GM10266 (cell line): ENCODE measurements around the gene MARCHF10.

Experiments
- DNase-seq: peaks from one replicate; pipeline ENCODE4 v3.0.0; 2012; ENCODE audit errors: extremely low spot score
- TF ChIP-seq, protein P1 (sequence below): IDR thresholded peaks from 2 replicates; pipeline ENCODE4 v1.5.1; 2012; ENCODE audit warnings: mild to moderate bottlenecking, low read depth; ENCODE audit not compliant: control insufficient read depth, insufficient read depth; ENCODE audit errors: missing control alignments

Gene MARCHF10

DNA sequence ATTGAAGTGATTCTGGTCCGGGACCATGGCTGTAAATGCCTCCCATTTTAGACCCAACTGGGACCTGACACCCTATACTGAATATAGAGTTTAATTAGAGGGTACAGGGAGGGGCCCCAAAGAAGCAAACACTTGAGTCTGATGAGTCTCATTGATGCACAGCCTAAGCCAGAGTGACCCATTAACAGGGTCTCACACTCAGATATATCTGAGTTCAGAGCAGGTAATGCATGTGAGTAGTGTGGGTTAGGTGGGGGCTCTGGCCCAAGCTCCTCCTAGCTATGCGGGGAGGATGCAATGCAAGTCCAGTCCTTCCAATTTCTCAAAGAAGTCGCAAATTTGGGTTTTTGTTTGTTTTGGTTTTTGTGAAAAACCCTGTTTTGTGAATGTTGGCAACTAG lies 17.1 kb upstream of the MARCHF10 start:
- TF ChIP-seq, protein P1, sequence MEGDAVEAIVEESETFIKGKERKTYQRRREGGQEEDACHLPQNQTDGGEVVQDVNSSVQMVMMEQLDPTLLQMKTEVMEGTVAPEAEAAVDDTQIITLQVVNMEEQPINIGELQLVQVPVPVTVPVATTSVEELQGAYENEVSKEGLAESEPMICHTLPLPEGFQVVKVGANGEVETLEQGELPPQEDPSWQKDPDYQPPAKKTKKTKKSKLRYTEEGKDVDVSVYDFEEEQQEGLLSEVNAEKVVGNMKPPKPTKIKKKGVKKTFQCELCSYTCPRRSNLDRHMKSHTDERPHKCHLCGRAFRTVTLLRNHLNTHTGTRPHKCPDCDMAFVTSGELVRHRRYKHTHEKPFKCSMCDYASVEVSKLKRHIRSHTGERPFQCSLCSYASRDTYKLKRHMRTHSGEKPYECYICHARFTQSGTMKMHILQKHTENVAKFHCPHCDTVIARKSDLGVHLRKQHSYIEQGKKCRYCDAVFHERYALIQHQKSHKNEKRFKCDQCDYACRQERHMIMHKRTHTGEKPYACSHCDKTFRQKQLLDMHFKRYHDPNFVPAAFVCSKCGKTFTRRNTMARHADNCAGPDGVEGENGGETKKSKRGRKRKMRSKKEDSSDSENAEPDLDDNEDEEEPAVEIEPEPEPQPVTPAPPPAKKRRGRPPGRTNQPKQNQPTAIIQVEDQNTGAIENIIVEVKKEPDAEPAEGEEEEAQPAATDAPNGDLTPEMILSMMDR, result no peak
- no peak for DNase-seq

DNA sequence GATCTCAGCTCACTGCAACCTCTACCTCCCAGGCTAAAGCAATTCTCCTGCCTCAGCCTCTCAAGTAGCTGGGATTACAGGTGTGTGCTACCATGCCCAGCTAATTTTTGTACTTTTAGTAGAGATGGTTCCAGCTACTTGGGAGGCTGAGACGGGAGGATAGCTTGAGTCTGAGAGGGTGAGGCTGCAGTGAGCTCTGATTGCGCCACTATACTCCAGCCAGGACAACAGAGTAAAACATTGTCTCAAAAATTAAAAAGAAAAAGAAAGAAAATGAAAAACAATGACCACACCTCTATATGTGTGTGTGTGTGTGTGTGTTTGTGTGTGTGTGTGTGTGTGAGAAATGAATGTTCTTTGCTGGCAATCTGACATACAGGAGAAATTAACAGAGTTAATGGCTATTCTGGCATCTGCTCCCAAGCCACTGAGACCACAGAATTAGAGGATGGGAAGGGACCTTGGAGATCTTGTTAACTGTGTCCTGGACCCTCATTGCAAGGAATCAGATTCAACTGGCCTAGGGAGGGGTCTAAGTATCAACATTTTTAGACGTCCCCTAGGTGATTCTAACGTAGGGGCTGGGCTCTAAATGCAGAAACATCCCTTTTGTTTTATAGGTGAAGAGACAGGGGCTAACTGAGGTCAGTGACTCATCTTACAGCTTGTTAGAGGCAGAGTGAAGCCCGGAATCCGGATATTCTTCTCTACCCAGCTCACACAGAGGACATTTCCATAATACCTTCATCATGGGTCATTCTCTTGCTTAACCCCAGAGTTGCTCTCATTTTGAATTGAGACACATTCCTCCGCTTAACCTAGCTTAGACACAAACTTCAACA lies 16.4 kb upstream of the MARCHF10 start:
- TF ChIP-seq, protein P1, result no peak
- DNase-seq, result no peak

DNA sequence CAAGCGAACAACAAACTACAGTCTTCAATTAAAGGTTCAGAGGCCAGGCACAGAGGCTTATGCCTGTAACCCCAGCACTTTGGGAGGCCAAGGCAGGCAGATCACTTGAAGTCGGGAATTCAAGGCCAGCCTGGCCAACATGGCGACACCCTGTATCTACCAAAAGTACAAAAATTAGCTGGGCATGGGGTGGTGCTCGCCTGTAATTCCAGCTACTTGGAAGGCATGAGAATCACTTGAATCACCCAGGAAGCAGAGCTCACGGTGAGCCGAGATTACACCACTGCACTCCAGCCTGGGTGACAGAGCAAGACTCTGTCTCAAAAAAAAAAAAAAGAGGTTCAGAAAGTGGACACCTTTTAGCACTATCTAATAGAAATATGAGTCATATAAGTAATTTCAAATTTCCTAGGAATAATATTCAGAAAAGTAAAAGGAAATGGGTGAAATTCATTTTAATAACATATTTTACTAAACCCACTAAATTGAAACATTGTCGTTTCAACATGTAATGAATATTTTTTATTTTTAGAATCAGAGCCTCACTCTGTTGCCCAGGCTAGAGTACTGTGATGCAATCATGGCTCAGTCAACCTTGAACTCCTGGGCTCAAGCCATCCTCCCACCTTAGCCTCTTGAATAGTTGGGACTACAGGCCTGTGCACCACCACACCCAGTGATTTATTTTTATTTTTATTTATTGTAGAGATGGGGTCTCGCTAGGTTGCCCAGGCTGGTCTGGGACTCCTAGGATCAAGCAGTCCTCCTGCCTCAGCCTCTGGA lies 15.2 kb upstream of the MARCHF10 start:
- DNase-seq, result no peak
- TF ChIP-seq, protein P1, result no peak

DNA sequence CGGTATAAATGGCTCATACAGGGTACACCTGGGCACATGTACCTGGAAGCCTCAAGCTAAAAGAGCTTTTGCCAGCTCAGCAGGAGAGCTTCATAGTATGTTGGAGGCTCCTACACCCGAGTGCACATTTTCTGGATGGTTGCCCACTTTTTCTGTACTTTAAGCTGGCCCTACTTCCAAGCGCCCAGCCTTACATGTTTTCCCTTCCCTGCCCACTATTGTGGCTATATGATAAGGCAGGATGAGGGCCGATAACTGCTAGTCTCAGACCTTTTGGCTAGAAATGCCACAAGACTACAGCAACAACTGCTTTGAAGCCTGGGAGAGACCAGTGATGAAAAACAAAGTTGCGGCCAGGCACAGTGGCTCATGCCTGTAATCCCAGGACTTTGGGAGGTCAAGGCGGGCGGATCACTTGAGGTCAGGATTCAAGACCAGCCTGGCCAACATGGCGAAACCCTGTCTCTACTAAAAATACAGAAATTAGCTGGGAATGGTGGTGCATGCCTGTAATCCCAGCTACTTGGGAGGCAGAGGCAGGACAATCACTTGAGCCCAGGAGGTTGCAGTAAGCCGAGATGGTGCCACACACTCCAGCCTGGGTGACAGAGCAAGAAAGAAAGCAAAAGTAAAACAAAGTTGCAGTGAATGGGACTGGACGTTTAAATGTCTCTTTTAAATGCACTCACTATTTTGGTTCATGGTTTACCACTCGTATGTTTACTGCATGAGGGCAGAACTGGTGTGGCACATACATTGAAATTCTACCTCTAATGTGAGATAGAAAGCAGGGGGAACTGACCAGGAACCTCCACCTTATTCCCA lies 14.2 kb upstream of the MARCHF10 start:
- TF ChIP-seq, protein P1, result no peak
- no peak for DNase-seq

DNA sequence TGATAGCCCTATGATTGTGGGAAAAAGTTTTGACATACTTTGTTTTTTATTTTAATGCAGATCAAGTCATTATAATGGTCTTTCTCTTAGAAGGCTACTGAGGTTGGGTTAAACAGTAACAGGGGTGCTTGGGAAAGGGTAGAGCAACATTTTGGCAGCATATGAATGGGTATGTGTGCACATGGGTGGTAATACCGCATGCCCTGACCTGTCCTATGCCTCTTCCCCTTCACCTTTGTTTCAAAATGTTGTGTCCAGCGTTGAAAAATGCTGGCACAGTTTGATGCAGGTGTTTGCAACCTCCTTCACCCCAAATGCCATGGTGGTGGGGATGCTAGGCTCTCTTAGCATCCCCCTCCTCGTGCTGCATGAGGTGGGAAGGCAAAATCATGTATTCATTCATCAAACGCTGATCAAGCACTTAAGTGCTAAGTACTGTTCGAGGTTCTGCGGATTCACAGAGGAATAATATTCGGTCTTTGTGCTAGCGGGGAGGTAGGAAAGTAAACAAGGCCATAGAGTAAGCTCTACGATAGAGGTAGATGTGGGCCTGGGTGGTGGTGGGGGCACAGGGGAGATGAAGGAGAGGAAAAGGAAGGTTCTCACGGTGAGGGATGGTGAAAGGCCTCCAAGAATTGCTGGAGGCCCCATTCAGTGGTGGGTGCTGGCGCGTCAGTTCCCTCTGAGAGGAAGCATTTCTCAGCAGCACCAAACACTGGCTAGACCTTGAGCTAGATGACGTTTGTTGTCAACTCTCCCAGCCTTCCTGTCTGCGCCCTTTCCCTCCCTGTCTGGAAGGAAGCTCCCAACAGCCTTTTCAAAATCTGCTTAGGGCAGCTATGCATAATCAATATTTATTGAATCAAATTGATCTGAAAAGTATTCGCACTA lies 13.3 kb upstream of the MARCHF10 start:
- TF ChIP-seq, protein P1, result no peak
- DNase-seq, result no peak

DNA sequence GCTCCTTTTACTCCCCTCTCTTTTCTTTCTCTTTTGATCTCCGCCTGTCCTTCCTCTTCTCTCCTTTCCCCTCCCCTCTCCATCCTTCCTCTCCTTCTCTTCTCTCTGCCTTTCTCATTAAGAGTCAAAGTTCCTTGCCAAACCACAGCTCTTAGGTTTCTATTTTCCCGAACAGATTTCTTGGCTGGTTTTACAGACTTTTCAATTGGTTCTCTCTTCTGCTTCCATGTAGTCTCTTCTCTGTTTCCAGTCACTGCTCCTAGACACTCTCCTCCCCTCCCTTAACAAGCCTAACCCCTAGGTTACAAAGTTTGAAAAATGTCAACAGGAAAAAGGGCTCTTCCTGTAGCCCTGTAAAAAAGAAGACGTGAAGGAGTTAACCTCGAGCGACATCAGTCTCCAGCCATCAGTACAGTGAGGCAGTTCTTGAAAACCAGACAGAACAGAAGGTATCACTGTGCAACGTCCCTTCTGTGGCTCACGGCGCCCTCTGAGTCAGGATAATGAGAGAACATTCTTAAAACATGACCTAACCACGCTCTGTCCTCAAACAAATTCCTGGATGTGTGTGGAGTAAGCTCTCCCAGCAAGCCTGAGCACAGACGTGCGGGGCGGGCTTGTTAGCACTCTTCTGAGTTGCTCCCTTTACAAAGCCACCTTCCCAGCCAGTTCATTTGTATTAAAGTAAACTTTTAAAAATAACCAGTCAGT lies 11.6 kb upstream of the MARCHF10 start:
- DNase-seq, result no peak
- TF ChIP-seq, protein P1, result no peak
